Lung (tissue), 12 donors: Measurements from ENCODE around the gene CALHM4. TPM values are rescaled to one million over a fixed set of nuclear protein-coding genes. Genes with fewer than 3 reads are reported as not detected.

Experiments
- ATAC-seq: fragments of 200-7000 bp; cut with Tn5 transposase; one replicate; pipeline ENCODE4 v1.9.1; 2020; ENCODE audit warnings: moderate number of reproducible peaks; ENCODE audit not compliant: insufficient read depth, low FRiP score
- DNase-seq, 3 donors: peaks; one replicate each; pipeline ENCODE4 v3.0.0-alpha.2; 2013 to 2017
- H3K27ac ChIP-seq, 2 donors: one replicate each; pipeline ENCODE4 v1.5.1; 2013; ENCODE audit warnings: mild to moderate bottlenecking in 2 of 2, moderate library complexity in 2 of 2, control low read depth in 1 of 2, inconsistent platforms in 1 of 2, low read depth in 1 of 2, low read length in 1 of 2
- H3K27me3 ChIP-seq, 3 donors: one replicate each; pipeline ENCODE4 v1.5.1; 2013; ENCODE audit warnings: low read length in 2 of 3; ENCODE audit not compliant: control insufficient read depth in 3 of 3, insufficient read depth in 3 of 3
- H3K36me3 ChIP-seq, 4 donors: one replicate each; pipeline ENCODE4 v1.5.1; 2013; ENCODE audit warnings: low read length in 4 of 4, mild to moderate bottlenecking in 1 of 4, moderate library complexity in 1 of 4; ENCODE audit not compliant: control insufficient read depth in 4 of 4, insufficient read depth in 4 of 4
- H3K4me1 ChIP-seq, 5 donors: one replicate each; pipeline ENCODE4 v1.5.1; 2013; ENCODE audit warnings: low read length in 5 of 5, mild to moderate bottlenecking in 2 of 5, moderate library complexity in 1 of 5; ENCODE audit not compliant: control insufficient read depth in 5 of 5, insufficient read depth in 5 of 5
- H3K4me3 ChIP-seq: one replicate; pipeline ENCODE4 v1.5.1; 2013; ENCODE audit warnings: mild to moderate bottlenecking, control low read depth, moderate library complexity
- H3K9ac ChIP-seq, 2 donors: one replicate each; pipeline ENCODE4 v1.5.1; 2013; ENCODE audit warnings: low read length in 2 of 2, control low read depth in 1 of 2; ENCODE audit not compliant: insufficient read depth in 1 of 2
- H3K9me3 ChIP-seq, 4 donors: one replicate each; pipeline ENCODE4 v1.5.1; 2013; ENCODE audit warnings: low read length in 3 of 4, mild to moderate bottlenecking in 1 of 4, moderate library complexity in 1 of 4; ENCODE audit not compliant: control insufficient read depth in 4 of 4, insufficient read depth in 3 of 4
- CTCF ChIP-seq: IDR thresholded peaks from 2 replicates; pipeline ENCODE4 v1.5.1; 2012; ENCODE audit warnings: mild to moderate bottlenecking; ENCODE audit errors: control extremely low read depth, extremely low read depth
- WGBS, 2 donors: extraction: QIAGEN DNeasy Blood & Tissue Kit; methylation state at CpG; one replicate each; pipeline ENCODE4 v1.1.7; 2013; 5-methylcytosine and 5-hydroxymethylcytosine counted together
- polyA plus RNA-seq, 2 donors: library from polyadenylated mRNA; stranded (reverse); fragments of 200-250 nt; gene quantifications; one replicate each; pipeline ENCODE4 v1.2.1, GENCODE V29; 2013
- total RNA-seq, 2 donors: library from RNA; depleted of rRNA in 1 of 2; stranded (reverse); fragments of >200 nt in 1 of 2; gene quantifications; one replicate each; pipeline ENCODE4 v1.2.1, GENCODE V29; 2014 to 2021
- donor health status: control.
- donor health status: control.
- donor health status: Bipolar disorder and iron deficiency.
- donor health status: healthy.
- donor health status: DM: yes; HTN: yes; CAD: no.

CALHM4 gene
- total and polyA plus RNA-seq, 4 donors = not detected

- H3K36me3 ChIP-seq = peaks cover 3 to 9% (median 4%) of the 10 kb centered on the region in 4 donors
- H3K9me3 ChIP-seq = no peaks in the 10 kb centered on the region
- peak overlapping the region; percentile 89 to 91 for H3K9ac ChIP-seq
- H3K27me3 ChIP-seq = no peaks in the 10 kb centered on the region
- peak; percentile 25 to 54 (median 53) for DNase-seq
- peaks cover 2 to 23% (median 8%) of the 10 kb centered on the region in 5 donors for H3K4me1 ChIP-seq
- TF ChIP-seq CTCF = no peak
- H3K4me3 ChIP-seq = peak overlapping the region; percentile 72
- ATAC-seq = peak; percentile 7
- peak overlapping the region; percentile 37 to 94 for H3K27ac ChIP-seq
- WGBS, 2 donors = 4 to 7% methylated on average over 7 of the region's 7 CpGs
Measured at GRCh38 chr6:116572162-116572561, 18.6 kb downstream of the CALHM4 start.

GRCh38 chr6:116575227-116575626, 21.7 kb downstream of the CALHM4 start:
- no peak for DNase-seq
- H3K27ac ChIP-seq = no peak overlapping the region
- no peak overlapping the region for H3K9ac ChIP-seq
- 94 to 96% methylated on average over 2 of the region's 2 CpGs for WGBS, 2 donors
- H3K9me3 ChIP-seq = no peaks in the 10 kb centered on the region
- H3K4me3 ChIP-seq = no peak overlapping the region
- no peak for ATAC-seq
- no peaks in the 10 kb centered on the region for H3K27me3 ChIP-seq
- TF ChIP-seq CTCF = no peak
- peaks cover 2 to 19% (median 8%) of the 10 kb centered on the region in 5 donors for H3K4me1 ChIP-seq
- H3K36me3 ChIP-seq = peaks cover 3 to 11% (median 6%) of the 10 kb centered on the region in 4 donors

GRCh38 chr6:116577486-116577885, 23.9 kb downstream of the CALHM4 start:
- no peak for DNase-seq
- H3K36me3 ChIP-seq = peaks cover 4 to 13% (median 6%) of the 10 kb centered on the region in 4 donors
- no peak overlapping the region for H3K4me3 ChIP-seq
- TF ChIP-seq CTCF = no peak
- H3K27ac ChIP-seq = no peak overlapping the region
- no peaks in the 10 kb centered on the region for H3K27me3 ChIP-seq
- no peak overlapping the region for H3K9ac ChIP-seq
- 77 to 88% methylated on average over 5 of the region's 5 CpGs for WGBS, 2 donors
- H3K9me3 ChIP-seq = no peaks in the 10 kb centered on the region
- no peak for ATAC-seq
- H3K4me1 ChIP-seq = peaks cover 2 to 13% (median 8%) of the 10 kb centered on the region in 5 donors

DNA sequence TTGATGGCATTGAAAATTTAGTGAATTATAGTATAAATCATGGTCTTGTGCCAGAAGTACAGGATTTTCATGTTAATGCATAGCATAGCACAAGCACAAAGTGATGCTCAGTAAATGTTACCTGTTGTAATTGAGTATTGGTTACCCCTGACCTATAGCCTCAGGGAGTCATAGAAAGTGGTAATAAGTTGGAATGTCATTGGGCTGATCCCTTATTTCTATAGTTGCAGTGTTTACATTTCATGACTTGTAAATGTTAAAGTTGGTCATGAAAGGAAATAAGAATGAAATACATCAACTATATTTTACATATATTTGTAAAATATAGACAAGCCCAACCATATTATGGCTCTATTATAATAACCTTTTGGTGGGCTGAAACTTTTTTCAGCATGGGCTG, 24.8 kb downstream of the CALHM4 start:
- TF ChIP-seq CTCF = no peak
- Histone ChIP-seq H3K27ac (no peak overlapping the region), H3K9me3 (no peaks in the 10 kb centered on the region), H3K27me3 (no peaks in the 10 kb centered on the region), H3K36me3 (peaks cover 4 to 19% (median 10%) of the 10 kb centered on the region in 4 donors), H3K4me1 (peaks cover 0 to 8% (median under 1%) of the 10 kb centered on the region in 5 donors), H3K9ac (no peak overlapping the region), H3K4me3 (no peak overlapping the region)
- DNase-seq (no peak), ATAC-seq (no peak)
